Keratinocyte (primary cell): ENCODE measurements around the gene P2RX7.

Experiments used
- CTCF ChIP-seq, 3 experiments: IDR thresholded peaks in 1 of 3; conservative IDR thresholded peaks in 1 of 3; optimal IDR thresholded peaks in 1 of 3; 2 replicates in 2 of 3; 3 replicates in 1 of 3; pipeline versions ENCODE3 to v1.5.1; 2011; ENCODE audit warnings: low read length in 3 of 3, mild to moderate bottlenecking in 3 of 3, moderate library complexity in 2 of 3, control low read depth in 1 of 3, inconsistent platforms in 1 of 3; ENCODE audit not compliant: insufficient read depth in 2 of 3; ENCODE audit errors: extremely low read depth in 1 of 3
- EZH2 ChIP-seq: IDR thresholded peaks from one replicate; pipeline ENCODE4 v1.6.1; 2012; ENCODE audit warnings: inconsistent platforms, mild to moderate bottlenecking, low read length, moderate library complexity

- TF ChIP-seq CTCF (optimal IDR thresholded peaks at IDR 0.05 in 1 of 3, IDR thresholded peaks at IDR 0.05 in 1 of 3, conservative IDR thresholded peaks at IDR 0.05 in 1 of 3; ENCODE audit: extremely low read depth in 1 of 3, insufficient read depth in 2 of 3, low read length in 3 of 3) (no peak), EZH2 (no peak)
These were observed 82.4 kb downstream of the P2RX7 start for GRCh38 chr12:121214855-121215745.
